ENCODE measurements around the gene INTS3. TPM values are rescaled to one million over a fixed set of nuclear protein-coding genes. Genes with fewer than 3 reads are reported as not detected.

Gene INTS3
- total RNA-seq, 1 donor from 2014 or later = 57.3 TPM

- no peaks in the 10 kb centered on the region for H3K9me3 Mint-ChIP-seq
- H3K4me3 Mint-ChIP-seq = no peak overlapping the region
- H3K27ac Mint-ChIP-seq = no peak overlapping the region
- peaks cover 6% of the 10 kb centered on the region for H3K27me3 Mint-ChIP-seq (ENCODE audit: insufficient read depth)
- H3K36me3 Mint-ChIP-seq (ENCODE audit: low read depth) = peaks cover 3% of the 10 kb centered on the region
- H3K4me1 Mint-ChIP-seq (ENCODE audit: low read depth) = peaks cover 43% of the 10 kb centered on the region
- intact Hi-C loops (cut with micrococcal nuclease) = loop anchor here (5.0 to 10.0 kb wide), 2 partner anchors 362 to 480 kb away; partner anchors contain the start of genes HAX1 and NUP210L
- DNase-seq (ENCODE audit: low spot score) = no peak
Observed at GRCh38 chr1:153792631-153793041, 64.8 kb downstream of the INTS3 start.

- H3K36me3 Mint-ChIP-seq (ENCODE audit: low read depth) = peaks cover 3% of the 10 kb centered on the region
- no peak overlapping the region for H3K27ac Mint-ChIP-seq
- DNase-seq (ENCODE audit: low spot score) = no peak
- H3K27me3 Mint-ChIP-seq (ENCODE audit: insufficient read depth) = no peaks in the 10 kb centered on the region
- peaks cover 43% of the 10 kb centered on the region for H3K4me1 Mint-ChIP-seq (ENCODE audit: low read depth)
- intact Hi-C loops (cut with micrococcal nuclease) = loop anchor here (5.0 to 10.0 kb wide), 2 partner anchors 361 to 479 kb away; partner anchors contain the start of genes HAX1 and NUP210L
- H3K9me3 Mint-ChIP-seq = no peaks in the 10 kb centered on the region
- no peak overlapping the region for H3K4me3 Mint-ChIP-seq
Observed at GRCh38 chr1:153793261-153793972, 65.6 kb downstream of the INTS3 start.

GRCh38 chr1:153793973-153794615 lies 66.2 kb downstream of the INTS3 start:
- H3K9me3 Mint-ChIP-seq = no peaks in the 10 kb centered on the region
- DNase-seq (ENCODE audit: low spot score) = no peak
- no peaks in the 10 kb centered on the region for H3K27me3 Mint-ChIP-seq (ENCODE audit: insufficient read depth)
- no peak overlapping the region for H3K4me3 Mint-ChIP-seq
- H3K4me1 Mint-ChIP-seq (ENCODE audit: low read depth) = peaks cover 43% of the 10 kb centered on the region
- intact Hi-C loops (cut with micrococcal nuclease) = loop anchor here (5.0 to 10.0 kb wide), 2 partner anchors 361 to 478 kb away; partner anchors contain the start of genes HAX1 and NUP210L
- H3K27ac Mint-ChIP-seq = no peak overlapping the region
- H3K36me3 Mint-ChIP-seq (ENCODE audit: low read depth) = peaks cover 3% of the 10 kb centered on the region

- intact Hi-C loops (cut with micrococcal nuclease) = loop anchor here (5.0 to 10.0 kb wide), 2 partner anchors 360 to 478 kb away; partner anchors contain the start of genes HAX1 and NUP210L
- Mint-ChIP-seq H3K4me3 (no peak overlapping the region), H3K4me1 (ENCODE audit: low read depth) (peaks cover 38% of the 10 kb centered on the region)
Observed at GRCh38 chr1:153794624-153795329, 66.9 kb downstream of the INTS3 start.

DNA sequence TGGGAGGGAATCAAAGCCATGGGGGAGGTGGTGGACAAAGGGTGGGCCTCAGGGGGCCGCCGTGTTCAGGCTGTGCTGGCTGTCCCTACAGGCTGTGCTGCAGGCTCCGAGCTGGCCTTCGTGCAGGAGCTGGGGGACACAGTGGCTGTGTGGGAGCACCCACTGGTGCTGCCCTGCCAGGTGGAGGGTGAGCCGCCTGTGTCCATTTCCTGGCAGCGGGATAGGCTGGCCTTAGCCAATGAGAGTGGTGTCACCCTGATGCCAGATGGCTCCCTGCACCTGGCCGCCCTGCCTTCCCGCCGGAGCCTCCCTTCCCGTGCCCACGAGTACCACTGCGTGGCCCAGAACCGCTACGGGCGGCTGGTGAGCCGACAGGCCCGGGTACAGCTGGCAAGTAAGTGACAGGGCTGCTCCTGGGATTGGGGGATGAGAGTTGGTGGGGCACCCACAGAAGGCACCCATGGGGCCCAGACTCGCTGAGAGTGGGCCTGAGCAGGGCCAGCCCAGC lies 67.5 kb downstream of the INTS3 start:
- H3K9me3 Mint-ChIP-seq = no peaks in the 10 kb centered on the region
- peaks cover 32% of the 10 kb centered on the region for H3K4me1 Mint-ChIP-seq (ENCODE audit: low read depth)

More at GRCh38 chr1:153794624-153795329, 66.9 kb downstream of the INTS3 start:
- DNase-seq (ENCODE audit: low spot score) = no peak
- no peaks in the 10 kb centered on the region for H3K9me3 Mint-ChIP-seq
- H3K27me3 Mint-ChIP-seq (ENCODE audit: insufficient read depth) = no peaks in the 10 kb centered on the region
- H3K27ac Mint-ChIP-seq = peak overlapping the region; percentile 55
- H3K36me3 Mint-ChIP-seq (ENCODE audit: low read depth) = peaks cover 3% of the 10 kb centered on the region

DNA sequence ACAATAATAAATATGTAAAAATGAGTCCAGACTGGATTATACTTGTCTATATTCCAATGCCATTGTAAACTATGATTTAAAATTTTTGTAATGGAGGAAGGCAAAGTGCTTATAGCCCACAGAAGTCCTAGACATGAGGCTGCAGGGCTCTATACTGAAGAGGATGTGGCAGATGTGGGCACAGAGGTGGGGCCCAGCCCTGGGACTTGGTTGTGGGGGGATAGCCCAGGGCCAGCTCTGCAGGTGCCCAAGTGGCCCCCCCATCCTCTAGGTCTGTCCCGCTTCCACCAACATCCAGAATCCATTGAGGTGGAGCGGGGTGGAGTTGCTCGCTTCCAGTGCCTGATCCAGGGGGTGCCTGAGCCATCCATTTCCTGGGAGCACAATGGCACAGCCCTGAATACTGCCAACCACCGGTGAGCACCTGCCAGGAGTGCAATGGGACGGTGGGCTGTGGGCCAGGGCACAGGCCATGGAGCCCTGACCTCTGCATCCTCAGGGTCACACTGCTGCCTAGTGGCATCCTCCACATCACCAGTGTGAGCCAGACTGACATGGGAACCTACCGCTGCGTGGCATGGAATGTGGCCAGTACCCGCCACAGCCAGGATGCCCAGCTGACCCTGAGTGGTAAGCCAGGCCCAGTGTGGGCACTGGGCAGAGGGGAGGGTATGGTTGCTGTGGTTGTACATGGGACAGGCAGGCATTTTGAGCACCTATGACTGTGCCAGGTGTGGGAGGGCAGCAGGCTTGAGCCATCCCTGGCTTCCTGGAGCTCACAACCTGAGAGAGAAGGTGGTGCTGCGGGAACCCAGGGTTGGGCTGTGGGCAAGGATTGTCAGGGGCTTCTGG lies 68.3 kb downstream of the INTS3 start:
- Mint-ChIP-seq H3K4me3 (no peak overlapping the region), H3K27me3 (ENCODE audit: insufficient read depth) (no peaks in the 10 kb centered on the region), H3K27ac (no peak overlapping the region), H3K36me3 (ENCODE audit: low read depth) (no peaks in the 10 kb centered on the region), H3K9me3 (no peaks in the 10 kb centered on the region), H3K4me1 (ENCODE audit: low read depth) (peaks cover 25% of the 10 kb centered on the region)
- intact Hi-C loops (cut with micrococcal nuclease) = loop anchor here (2.0 to 10.0 kb wide), 3 partner anchors 127 to 359 kb away; partner anchors contain the start of genes GATAD2B, JTB and NUP210L
- no peak for DNase-seq (ENCODE audit: low spot score)

More for the DNA sequence above, 67.5 kb downstream of the INTS3 start:
- H3K27ac Mint-ChIP-seq = no peak overlapping the region
- H3K27me3 Mint-ChIP-seq (ENCODE audit: insufficient read depth) = no peaks in the 10 kb centered on the region
- intact Hi-C loops (cut with micrococcal nuclease) = loop anchor here (10.0 kb wide), 1 partner anchor 359 kb away; the partner anchor contains the start of gene NUP210L
- no peak for DNase-seq (ENCODE audit: low spot score)
- no peak overlapping the region for H3K4me3 Mint-ChIP-seq
- H3K36me3 Mint-ChIP-seq (ENCODE audit: low read depth) = no peaks in the 10 kb centered on the region

- intact Hi-C loops (cut with micrococcal nuclease) = loop anchor here (1.0 to 10.0 kb wide), 6 partner anchors 126 to 358 kb away; partner anchors contain the start of genes GATAD2B, JTB, NUP210L and RAB13
- Mint-ChIP-seq H3K9me3 (no peaks in the 10 kb centered on the region), H3K36me3 (ENCODE audit: low read depth) (no peaks in the 10 kb centered on the region), H3K27ac (peak overlapping the region; percentile 31), H3K4me3 (no peak overlapping the region), H3K4me1 (ENCODE audit: low read depth) (peaks cover 17% of the 10 kb centered on the region), H3K27me3 (ENCODE audit: insufficient read depth) (no peaks in the 10 kb centered on the region)
- peak; percentile 69 for DNase-seq (ENCODE audit: low spot score)
Observed at GRCh38 chr1:153796786-153797659, 69.2 kb downstream of the INTS3 start.

DNA sequence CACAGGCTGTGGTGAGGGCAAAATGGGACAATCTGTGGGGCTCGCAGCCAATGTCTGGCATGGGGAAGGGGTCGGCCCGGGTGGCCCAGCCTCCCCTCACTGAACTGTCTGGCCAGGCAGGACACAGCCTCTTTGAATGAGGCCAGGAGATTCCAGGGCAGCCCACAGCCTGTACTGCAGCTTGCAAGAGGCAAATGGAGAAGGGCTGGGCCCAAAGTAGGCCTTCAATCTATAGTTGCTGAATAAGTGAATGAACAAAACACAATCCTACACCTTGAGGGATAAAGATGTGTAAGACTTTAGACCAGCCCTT lies 70.6 kb downstream of the INTS3 start:
- intact Hi-C loops (cut with micrococcal nuclease) = loop anchor here (10.0 kb wide), 1 partner anchor 356 kb away; the partner anchor contains the start of gene NUP210L
- no peak overlapping the region for H3K27ac Mint-ChIP-seq

DNA sequence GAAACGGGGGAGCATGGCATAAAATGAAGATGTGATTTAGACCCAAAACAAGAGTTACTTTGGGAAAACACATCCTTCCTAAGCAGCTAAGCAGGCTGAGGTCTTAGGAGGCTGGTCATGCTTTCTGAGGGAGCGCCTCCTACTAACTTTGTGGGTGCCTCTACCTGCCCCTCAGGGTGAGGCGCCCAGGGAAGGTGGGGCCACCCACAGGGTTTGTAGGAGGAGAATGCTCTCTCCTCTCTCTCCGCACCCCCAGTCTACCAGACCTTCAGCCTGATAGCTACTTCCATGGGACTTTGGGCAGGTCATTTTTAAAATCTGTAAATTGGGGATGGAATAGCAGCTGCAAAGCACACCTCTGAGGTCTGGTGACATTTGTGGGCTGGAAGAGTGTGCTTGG lies 71.2 kb downstream of the INTS3 start:
- intact Hi-C loops (cut with micrococcal nuclease) = loop anchor here (10.0 kb wide), 1 partner anchor 356 kb away; the partner anchor contains the start of gene NUP210L
- no peaks in the 10 kb centered on the region for H3K9me3 Mint-ChIP-seq
- no peak overlapping the region for H3K27ac Mint-ChIP-seq
- H3K4me1 Mint-ChIP-seq (ENCODE audit: low read depth) = peaks cover 22% of the 10 kb centered on the region
- peaks cover 5% of the 10 kb centered on the region for H3K36me3 Mint-ChIP-seq (ENCODE audit: low read depth)
- no peak for DNase-seq (ENCODE audit: low spot score)
- H3K4me3 Mint-ChIP-seq = no peak overlapping the region
- no peaks in the 10 kb centered on the region for H3K27me3 Mint-ChIP-seq (ENCODE audit: insufficient read depth)

More for the DNA sequence above, 70.6 kb downstream of the INTS3 start:
- Mint-ChIP-seq H3K4me1 (ENCODE audit: low read depth) (peaks cover 18% of the 10 kb centered on the region), H3K36me3 (ENCODE audit: low read depth) (peaks cover 4% of the 10 kb centered on the region), H3K9me3 (no peaks in the 10 kb centered on the region), H3K27me3 (ENCODE audit: insufficient read depth) (no peaks in the 10 kb centered on the region), H3K4me3 (no peak overlapping the region)
- DNase-seq (ENCODE audit: low spot score) = no peak

GRCh38 chr1:153799566-153800465 lies 72.0 kb downstream of the INTS3 start:
- no peak overlapping the region for H3K27ac Mint-ChIP-seq
- H3K36me3 Mint-ChIP-seq (ENCODE audit: low read depth) = peaks cover 7% of the 10 kb centered on the region
- peaks cover 26% of the 10 kb centered on the region for H3K4me1 Mint-ChIP-seq (ENCODE audit: low read depth)
- intact Hi-C loops (cut with micrococcal nuclease) = loop anchor here (10.0 kb wide), 1 partner anchor 355 kb away; the partner anchor contains the start of gene NUP210L
- no peak overlapping the region for H3K4me3 Mint-ChIP-seq
- no peaks in the 10 kb centered on the region for H3K27me3 Mint-ChIP-seq (ENCODE audit: insufficient read depth)
- DNase-seq (ENCODE audit: low spot score) = no peak
- no peaks in the 10 kb centered on the region for H3K9me3 Mint-ChIP-seq
